Karpas-422 (cell line): ENCODE results near the gene KLRG1. TPM values are rescaled to one million over a fixed set of nuclear protein-coding genes. Genes with fewer than 3 reads are reported as not detected.

Experiments used
- DNase-seq: peaks from one replicate; pipeline ENCODE4 v3.0.0-alpha.2; 2015
- H2AFZ ChIP-seq: fragments of 200-600 bp; sonication (generic); 2 replicates; pipeline ENCODE4 v1.6.1; 2014; ENCODE audit warnings: antibody characterized with exemption, low read length, mixed read lengths
- H3K27ac ChIP-seq: fragments of 200-600 bp; sonication (generic); 2 replicates; pipeline ENCODE4 v1.5.1; 2014; ENCODE audit warnings: mild to moderate bottlenecking, low read length, moderate library complexity
- H3K27me3 ChIP-seq: fragments of 200-600 bp; sonication (generic); 2 replicates; pipeline ENCODE4 v1.6.1; 2014; ENCODE audit warnings: low read length, mixed read lengths
- H3K36me3 ChIP-seq: fragments of 200-600 bp; sonication (generic); 2 replicates; pipeline ENCODE4 v1.6.1; 2014; ENCODE audit warnings: low read length, mixed read lengths; ENCODE audit not compliant: insufficient read depth
- H3K4me1 ChIP-seq: fragments of 200-600 bp; sonication (generic); 2 replicates; pipeline ENCODE4 v1.6.1; 2014; ENCODE audit warnings: mild to moderate bottlenecking, low read length, mixed read lengths
- H3K4me2 ChIP-seq: fragments of 200-600 bp; sonication (generic); 2 replicates; pipeline ENCODE4 v1.6.1; 2014; ENCODE audit warnings: low read length, low read depth, mild to moderate bottlenecking; ENCODE audit not compliant: poor library complexity, severe bottlenecking
- H3K4me3 ChIP-seq: fragments of 200-600 bp; sonication (generic); 2 replicates; pipeline ENCODE4 v1.5.1; 2014; ENCODE audit warnings: mild to moderate bottlenecking, antibody characterized with exemption, low read length, mixed read lengths
- H3K79me2 ChIP-seq: fragments of 200-600 bp; sonication (generic); 2 replicates; pipeline ENCODE4 v1.6.1; 2014; ENCODE audit warnings: mild to moderate bottlenecking, low read length, mixed read lengths
- H3K9ac ChIP-seq: fragments of 200-600 bp; sonication (generic); 2 replicates; pipeline ENCODE4 v1.6.0; 2014; ENCODE audit warnings: low read length
- H3K9me2 ChIP-seq: fragments of 200-600 bp; sonication (generic), shearing (Covaris generic); replicated peaks from 2 replicates; pipeline ENCODE4 v1.6.0; 2014; ENCODE audit warnings: mild to moderate bottlenecking, low read length, moderate library complexity; ENCODE audit not compliant: insufficient read depth
- H3K9me3 ChIP-seq: fragments of 300-700, 200-600 bp; sonication (generic); 2 replicates; pipeline ENCODE4 v1.6.1; 2014; ENCODE audit warnings: low read length, mixed read lengths
- H4K20me1 ChIP-seq: fragments of 200-600 bp; sonication (generic); 2 replicates; pipeline ENCODE4 v1.6.1; 2014; ENCODE audit warnings: mild to moderate bottlenecking, antibody characterized with exemption, low read length, low read depth; ENCODE audit not compliant: insufficient read depth
- total RNA-seq: library from RNA; depleted of rRNA; stranded (reverse); fragments of >200 nt; shearing (Covaris generic); gene quantifications from 2 replicates; pipeline ENCODE4 v1.2.3, GENCODE V29; 2014; ENCODE audit warnings: low replicate concordance; rRNA removed

KLRG1 gene
- total RNA-seq, 1 experiment from 2014 or later = 34.7 TPM

- Histone ChIP-seq H3K9me3 (no peaks in the 10 kb centered on the region), H3K79me2 (no peaks in the 10 kb centered on the region), H3K4me2 (no peak overlapping the region), H3K4me3 (no peak overlapping the region), H3K27ac (no peak overlapping the region), H3K9me2 (no peaks in the 10 kb centered on the region), H2AFZ (no peak overlapping the region), H3K36me3 (no peaks in the 10 kb centered on the region), H3K9ac (no peak overlapping the region), H3K27me3 (no peaks in the 10 kb centered on the region), H3K4me1 (no peaks in the 10 kb centered on the region), H4K20me1 (no peaks in the 10 kb centered on the region)
- no peak for DNase-seq
Observed at GRCh38 chr12:9052610-9053009, 63.3 kb downstream of the KLRG1 start.

Other genes starting within 250 kb of the KLRG1 start
- gene A2ML1, start 166.9 kb upstream of the KLRG1 start, total RNA-seq = not detected in 2 replicates
- 26.2 and 84.0 TPM in 2 replicates for gene PHC1, start 75.0 kb upstream of the KLRG1 start, total RNA-seq
- 271 and 300 TPM in 2 replicates for gene M6PR, start 39.9 kb upstream of the KLRG1 start, total RNA-seq
- gene A2M, start 126.4 kb downstream of the KLRG1 start, total RNA-seq = not detected in 2 replicates
- gene PZP, start 218.8 kb downstream of the KLRG1 start, total RNA-seq = not detected in 2 replicates